A549 (cell line): Measurements from ENCODE around the gene DCP2. TPM values are rescaled to one million over a fixed set of nuclear protein-coding genes. Genes with fewer than 3 reads are reported as not detected.
A peak's percentile ranks its signal among the peaks of the same experiment; 100 is the strongest.

Experiments
- ATAC-seq, 2 experiments: fragments of 200-7000 bp in 1 of 2; fragments of >200 bp in 1 of 2; cut with Nextera tagmentation in 1 of 2; cut with Tn5 transposase in 1 of 2; 3 replicates each; pipeline versions ENCODE4 v1.8.0 to v1.9.1; 2018 to 2020; ENCODE audit warnings: mild to moderate bottlenecking in 1 of 2, moderate library complexity in 1 of 2
- CTCF ChIA-PET: fragments of 300-600 bp; sonication (Branson Sonifier 250); formaldehyde crosslinking; extraction: SDS; loops from one replicate; lab custom pipeline; 2021; ENCODE audit warnings: antibody characterized with exemption, inconsistent platforms; lab: Yijun Ruan, JAX
- POLR2A ChIA-PET: fragments of 350-600 bp; formaldehyde crosslinking; extraction: SDS; loops from one replicate; lab custom pipeline; 2021; ENCODE audit warnings: antibody characterized with exemption, inconsistent platforms; lab: Yijun Ruan, JAX
- DNase-seq, 2 experiments: peaks; one replicate each; pipeline versions ENCODE4 v3.0.0 to v3.0.0-alpha.2; 2011 to 2016; ENCODE audit warnings: low read depth in 1 of 2, low spot score in 1 of 2
- FAIRE-seq: peaks from 2 replicates; lab custom pipeline; 2011; peaks lifted over from hg19 to GRCh38; lab: Jason Lieb, UNC
- H3K27ac ChIP-seq, 2 experiments: fragments of >200 bp; sonication (Bioruptor Twin); formaldehyde crosslinking; 3 replicates each; pipeline ENCODE4 v1.5.1; 2016 to 2017
- H3K4me1 ChIP-seq: fragments of >200 bp; sonication (Bioruptor Twin); formaldehyde crosslinking; 3 replicates; pipeline ENCODE4 v1.6.1; 2016
- H3K4me2 ChIP-seq: fragments of >200 bp; sonication (Bioruptor Twin); formaldehyde crosslinking; 3 replicates; pipeline ENCODE4 v1.6.1; 2016
- H3K4me3 ChIP-seq: fragments of >200 bp; sonication (Bioruptor Twin); formaldehyde crosslinking; 3 replicates; pipeline ENCODE4 v1.5.1; 2016
- H3K9me3 ChIP-seq: fragments of >200 bp; sonication (Bioruptor Twin); formaldehyde crosslinking; 3 replicates; pipeline ENCODE4 v1.6.1; 2016
- CBX8 ChIP-seq: fragments of 200-600 bp; sonication (generic); IDR thresholded peaks from 2 replicates; pipeline ENCODE4 v1.6.1; 2016
- CEBPB ChIP-seq, 2 experiments: fragments of >200 bp in 1 of 2; sonication (Bioruptor Twin) in 1 of 2; formaldehyde crosslinking in 1 of 2; IDR thresholded peaks; 2 replicates each; pipeline ENCODE4 v1.6.1; 2012 to 2016
- CHD2 ChIP-seq: fragments of 150-350 bp; IDR thresholded peaks from 2 replicates; pipeline ENCODE4 v1.6.1; 2014; ENCODE audit warnings: low read length; ENCODE audit not compliant: partially characterized antibody
- FOSB ChIP-seq: fragments of 250-450 bp; sonication (Bioruptor Pico); IDR thresholded peaks from 2 replicates; pipeline ENCODE4 v1.5.0; 2020; ENCODE audit warnings: mild to moderate bottlenecking, moderate library complexity
- FOXS1 ChIP-seq: fragments of 250-450 bp; sonication (Bioruptor Pico); IDR thresholded peaks from 2 replicates; pipeline ENCODE4 v1.5.0; 2020; ENCODE audit warnings: mild to moderate bottlenecking, moderate library complexity
- HDAC2 ChIP-seq: fragments of 200-600 bp; sonication (generic); IDR thresholded peaks from 2 replicates; pipeline ENCODE4 v1.6.1; 2016
- HOXA7 ChIP-seq: fragments of 250-450 bp; sonication (Bioruptor Pico); IDR thresholded peaks from 2 replicates; pipeline ENCODE4 v1.5.0; 2020; ENCODE audit warnings: mild to moderate bottlenecking, moderate library complexity
- HOXB5 ChIP-seq: fragments of 250-450 bp; sonication (Bioruptor Pico); IDR thresholded peaks from 2 replicates; pipeline ENCODE4 v1.5.0; 2020; ENCODE audit warnings: mild to moderate bottlenecking, moderate library complexity
- JUNB ChIP-seq: fragments of >200 bp; sonication (Bioruptor Twin); formaldehyde crosslinking; IDR thresholded peaks from 2 replicates; pipeline ENCODE4 v1.6.1; 2016
- KDM5A ChIP-seq: fragments of 200-600 bp; sonication (generic); IDR thresholded peaks from 2 replicates; pipeline ENCODE4 v1.6.1; 2016; ENCODE audit warnings: antibody characterized with exemption, mild to moderate bottlenecking
- NR3C1 ChIP-seq: fragments of >200 bp; sonication (Bioruptor Twin); formaldehyde crosslinking; IDR thresholded peaks from 3 replicates; pipeline ENCODE4 v1.6.1; 2017
- POLR2A ChIP-seq: IDR thresholded peaks from 2 replicates; pipeline ENCODE4 v1.6.1; 2012; ENCODE audit warnings: mild to moderate bottlenecking, low read length
- RARB ChIP-seq: fragments of 250-450 bp; sonication (Bioruptor Pico); IDR thresholded peaks from 2 replicates; pipeline ENCODE4 v1.8.0; 2021; ENCODE audit warnings: mild to moderate bottlenecking, moderate library complexity
- RCOR1 ChIP-seq: fragments of 150-350 bp; IDR thresholded peaks from 2 replicates; pipeline ENCODE4 v1.6.1; 2014; ENCODE audit warnings: antibody characterized with exemption, low read length, low read depth
- REST ChIP-seq: fragments of 200-600 bp; sonication (generic); IDR thresholded peaks from 2 replicates; pipeline ENCODE4 v1.6.1; 2016; ENCODE audit warnings: antibody characterized with exemption, mild to moderate bottlenecking, moderate library complexity
- TFCP2L1 ChIP-seq: fragments of 250-450 bp; sonication (Bioruptor Pico); IDR thresholded peaks from 2 replicates; pipeline ENCODE4 v1.5.0; 2021; ENCODE audit warnings: mild to moderate bottlenecking
- ZNF302 ChIP-seq: fragments of 250-450 bp; sonication (Bioruptor Pico); IDR thresholded peaks from 2 replicates; pipeline ENCODE4 v1.9.0; 2021; ENCODE audit warnings: inconsistent platforms, mild to moderate bottlenecking, moderate library complexity
- WGBS: methylation state at CpG from one replicate; pipeline ENCODE4 v1.1.6; 2017; ENCODE audit errors: missing lambda C conversion rate; 5-methylcytosine and 5-hydroxymethylcytosine counted together
- polyA plus RNA-seq, 4 experiments: library from polyadenylated mRNA; depleted of rRNA in 3 of 4; stranded (reverse); fragments of >200 nt; fragmentation: RNase III in 1 of 4; extraction: RNeasy Plus Mini Kit Qiagen cat#74134 plus additional on column Dnase treatment in 1 of 4; gene quantifications; 2 replicates in 3 of 4; 3 replicates in 1 of 4; pipeline ENCODE4 v1.2.3, GENCODE V29; 2011 to 2017
- TF ChIP-seq, protein P1 (sequence below): fragments of 250-450 bp; sonication (Bioruptor Pico); IDR thresholded peaks from 2 replicates; pipeline ENCODE4 v1.5.0; 2020; ENCODE audit warnings: low read depth, mild to moderate bottlenecking, moderate library complexity
- TF ChIP-seq, protein P2 (sequence below): fragments of 250-450 bp; sonication (Bioruptor Pico); IDR thresholded peaks from 2 replicates; pipeline ENCODE4 v1.5.0; 2021; ENCODE audit warnings: mild to moderate bottlenecking, moderate library complexity, borderline replicate concordance

The DCP2 gene
- polyA plus RNA-seq, 2 of the 4 experiments (the other 2 are of a cell fraction): 7.2 to 16.1 TPM

GRCh38 chr5:113027015-113027414 lies 50.4 kb downstream of the DCP2 start:
- no peak for TF ChIP-seq ZNF302 (CRISPR knock-in tag)
- no peak for TF ChIP-seq HOXB5 (CRISPR knock-in tag)
- TF ChIP-seq, protein P1, sequence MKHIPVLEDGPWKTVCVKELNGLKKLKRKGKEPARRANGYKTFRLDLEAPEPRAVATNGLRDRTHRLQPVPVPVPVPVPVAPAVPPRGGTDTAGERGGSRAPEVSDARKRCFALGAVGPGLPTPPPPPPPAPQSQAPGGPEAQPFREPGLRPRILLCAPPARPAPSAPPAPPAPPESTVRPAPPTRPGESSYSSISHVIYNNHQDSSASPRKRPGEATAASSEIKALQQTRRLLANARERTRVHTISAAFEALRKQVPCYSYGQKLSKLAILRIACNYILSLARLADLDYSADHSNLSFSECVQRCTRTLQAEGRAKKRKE (CRISPR knock-in tag): no peak
- no peak for TF ChIP-seq FOSB (CRISPR knock-in tag)
- no peak for TF ChIP-seq TFCP2L1 (CRISPR knock-in tag)
- no peak for FAIRE-seq
- peak in 1 of 2 experiments; percentile 15; a peak in 2 of 6 replicates for ATAC-seq
- no peak overlapping the region for H3K4me2 ChIP-seq
- no peaks in the 10 kb centered on the region for H3K4me1 ChIP-seq
- POLR2A ChIA-PET: no interaction called here
- H3K9me3 ChIP-seq: no peaks in the 10 kb centered on the region
- H3K4me3 ChIP-seq: no peak overlapping the region
- no peak for DNase-seq
- CTCF ChIA-PET: interaction anchor here (0.6 kb wide), 1 partner anchor 517 kb away, joined by 3 read pairs; no protein-coding TSS in a partner anchor
- 95% methylated on average over 8 of the region's 8 CpGs for WGBS
- H3K27ac ChIP-seq: no peak overlapping the region

GRCh38 chr5:113027431-113027830 lies 50.8 kb downstream of the DCP2 start:
- no peaks in the 10 kb centered on the region for H3K9me3 ChIP-seq
- H3K4me1 ChIP-seq: no peaks in the 10 kb centered on the region
- no peak for DNase-seq
- CTCF ChIA-PET: interaction anchor here (0.6 kb wide), 1 partner anchor 518 kb away, joined by 3 read pairs; no protein-coding TSS in a partner anchor
- no peak for FAIRE-seq
- peak; percentile 59 to 61; a peak in 5 of 6 replicates for ATAC-seq
- WGBS: 84% methylated on average over 5 of the region's 5 CpGs
- POLR2A ChIA-PET: no interaction called here
- no peak for TF ChIP-seq POLR2A
- no peak for TF ChIP-seq CBX8
- no peak for TF ChIP-seq HOXB5 (CRISPR knock-in tag)
- TF ChIP-seq FOSB (CRISPR knock-in tag): no peak
- TF ChIP-seq HDAC2: no peak
- no peak for TF ChIP-seq HOXA7 (CRISPR knock-in tag)
- TF ChIP-seq FOXS1 (CRISPR knock-in tag): no peak
- no peak overlapping the region for H3K4me3 ChIP-seq
- no peak overlapping the region for H3K27ac ChIP-seq
- H3K4me2 ChIP-seq: no peak overlapping the region

GRCh38 chr5:113029614-113030013 lies 53.0 kb downstream of the DCP2 start:
- H3K4me3 ChIP-seq: no peak overlapping the region
- H3K4me2 ChIP-seq: no peak overlapping the region
- H3K4me1 ChIP-seq: no peaks in the 10 kb centered on the region
- ChIA-PET POLR2A (no interaction called here), CTCF (interaction anchor here (1.4 kb wide), 1 partner anchor 34 kb away, joined by 8 read pairs; no protein-coding TSS in a partner anchor)
- DNase-seq: no peak
- H3K27ac ChIP-seq: no peak overlapping the region
- no peaks in the 10 kb centered on the region for H3K9me3 ChIP-seq
- TF ChIP-seq, protein P1 (CRISPR knock-in tag): no peak
- no peak for TF ChIP-seq FOSB (CRISPR knock-in tag)
- TF ChIP-seq JUNB: no peak
- no peak for TF ChIP-seq CHD2
- TF ChIP-seq CEBPB (IDR thresholded peaks at IDR 0.05): no peak
- no peak for TF ChIP-seq RCOR1
- no peak for TF ChIP-seq KDM5A
- TF ChIP-seq RARB (CRISPR knock-in tag): no peak
- TF ChIP-seq REST: no peak
- TF ChIP-seq, protein P2, sequence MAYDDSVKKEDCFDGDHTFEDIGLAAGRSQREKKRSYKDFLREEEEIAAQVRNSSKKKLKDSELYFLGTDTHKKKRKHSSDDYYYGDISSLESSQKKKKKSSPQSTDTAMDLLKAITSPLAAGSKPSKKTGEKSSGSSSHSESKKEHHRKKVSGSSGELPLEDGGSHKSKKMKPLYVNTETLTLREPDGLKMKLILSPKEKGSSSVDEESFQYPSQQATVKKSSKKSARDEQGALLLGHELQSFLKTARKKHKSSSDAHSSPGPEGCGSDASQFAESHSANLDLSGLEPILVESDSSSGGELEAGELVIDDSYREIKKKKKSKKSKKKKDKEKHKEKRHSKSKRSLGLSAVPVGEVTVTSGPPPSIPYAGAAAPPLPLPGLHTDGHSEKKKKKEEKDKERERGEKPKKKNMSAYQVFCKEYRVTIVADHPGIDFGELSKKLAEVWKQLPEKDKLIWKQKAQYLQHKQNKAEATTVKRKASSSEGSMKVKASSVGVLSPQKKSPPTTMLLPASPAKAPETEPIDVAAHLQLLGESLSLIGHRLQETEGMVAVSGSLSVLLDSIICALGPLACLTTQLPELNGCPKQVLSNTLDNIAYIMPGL (CRISPR knock-in tag): no peak
- TF ChIP-seq NR3C1: no peak
- no peak for FAIRE-seq
- 82% methylated on average over 6 of the region's 6 CpGs for WGBS
- no peak for ATAC-seq
